HUES64 (cell line): ENCODE results near the gene DNAH8.

Source experiments
- H3K27ac ChIP-seq: 2 replicates; pipeline ENCODE4 v1.7.0; 2013; ENCODE audit warnings: low read depth, low read length, inconsistent platforms
- H3K27me3 ChIP-seq: 2 replicates; pipeline ENCODE4 v1.6.1; 2013; ENCODE audit warnings: mild to moderate bottlenecking, low read length; ENCODE audit not compliant: insufficient read depth
- H3K36me3 ChIP-seq: 2 replicates; pipeline ENCODE4 v1.6.1; 2013; ENCODE audit warnings: mild to moderate bottlenecking, low read length; ENCODE audit not compliant: insufficient read depth
- H3K4me1 ChIP-seq: 2 replicates; pipeline ENCODE4 v1.6.1; 2013; ENCODE audit warnings: mild to moderate bottlenecking, low read length, moderate library complexity; ENCODE audit not compliant: insufficient read depth
- H3K4me3 ChIP-seq: 2 replicates; pipeline ENCODE4 v1.5.1; 2013; ENCODE audit warnings: mild to moderate bottlenecking, low read length, moderate library complexity
- H3K9ac ChIP-seq: 2 replicates; pipeline ENCODE4 v1.6.1; 2013; ENCODE audit warnings: mild to moderate bottlenecking, low read depth, low read length
- H3K9me3 ChIP-seq: 2 replicates; pipeline ENCODE4 v1.6.1; 2013; ENCODE audit warnings: low read depth, low read length; ENCODE audit not compliant: insufficient read depth
- WGBS: fragments of 150-250, 120-280 bp; methylation state at CpG from one replicate; pipeline ENCODE4 v1.1.7; 2013; ENCODE audit warnings: missing lambda C conversion rate; 5-methylcytosine and 5-hydroxymethylcytosine counted together

DNAH8 gene

GRCh38 chr6:39048481-39049399 lies 333.6 kb downstream of the DNAH8 start, which contains the start of gene GLP1R:
Gene GLP1R, plus strand, starts transcription at chr6:39048781. Its CDS starts 60 bp downstream, at chr6:39048841.
- H3K4me3 ChIP-seq, result peak within 1 kb of the TSS; percentile 70

GRCh38 chr6:39049575-39050283 lies 334.6 kb downstream of the DNAH8 start:
- no peak overlapping the region for H3K9ac ChIP-seq
- H3K4me1 ChIP-seq, result peaks cover 8% of the 10 kb centered on the region; the same call in 1 of the 2 replicates
- no peaks in the 10 kb centered on the region for H3K36me3 ChIP-seq
- peak overlapping the region; percentile 70 for H3K4me3 ChIP-seq
- no peak overlapping the region for H3K27ac ChIP-seq
- peaks cover 44% of the 10 kb centered on the region for H3K27me3 ChIP-seq
- no peaks in the 10 kb centered on the region for H3K9me3 ChIP-seq
- 83% methylated on average over 9 of the region's 9 CpGs for WGBS

More at GRCh38 chr6:39048481-39049399, 333.6 kb downstream of the DNAH8 start, which contains the start of gene GLP1R:
- H3K9me3 ChIP-seq, result no peaks in the 10 kb centered on the region
- no peaks in the 10 kb centered on the region for H3K4me1 ChIP-seq
- H3K27me3 ChIP-seq, result peaks cover 44% of the 10 kb centered on the region
- 1% methylated on average over 73 of the region's 74 CpGs for WGBS
- H3K27ac ChIP-seq, result no peak within 1 kb of the TSS
- peak within 1 kb of the TSS; percentile 70 for H3K9ac ChIP-seq
- H3K36me3 ChIP-seq, result no peaks in the 10 kb centered on the region

GRCh38 chr6:39050453-39051112 lies 335.5 kb downstream of the DNAH8 start:
- Histone ChIP-seq H3K27me3 (peaks cover 44% of the 10 kb centered on the region), H3K9me3 (no peaks in the 10 kb centered on the region), H3K27ac (no peak overlapping the region), H3K36me3 (no peaks in the 10 kb centered on the region), H3K4me1 (peaks cover 10% of the 10 kb centered on the region; the same call in 1 of the 2 replicates), H3K4me3 (no peak overlapping the region), H3K9ac (no peak overlapping the region)
- WGBS, result 95% methylated on average over 4 of the region's 5 CpGs

GRCh38 chr6:39051399-39052122 lies 336.4 kb downstream of the DNAH8 start:
- Histone ChIP-seq H3K36me3 (no peaks in the 10 kb centered on the region), H3K4me1 (peaks cover 10% of the 10 kb centered on the region; the same call in 1 of the 2 replicates), H3K27ac (no peak overlapping the region), H3K4me3 (no peak overlapping the region), H3K27me3 (peaks cover 41% of the 10 kb centered on the region), H3K9ac (no peak overlapping the region), H3K9me3 (no peaks in the 10 kb centered on the region)
- WGBS, result 89% methylated on average over 4 of the region's 4 CpGs

- no peak overlapping the region for H3K9ac ChIP-seq
- no peaks in the 10 kb centered on the region for H3K36me3 ChIP-seq
- H3K4me1 ChIP-seq, result peaks cover 10% of the 10 kb centered on the region; the same call in 1 of the 2 replicates
- no peak overlapping the region for H3K27ac ChIP-seq
- no peaks in the 10 kb centered on the region for H3K9me3 ChIP-seq
- H3K27me3 ChIP-seq, result peaks cover 25% of the 10 kb centered on the region
- 91% methylated on average over 4 of the region's 4 CpGs for WGBS
- no peak overlapping the region for H3K4me3 ChIP-seq
Measured at GRCh38 chr6:39053016-39053624, 338.0 kb downstream of the DNAH8 start.

GRCh38 chr6:39053854-39054576 lies 338.9 kb downstream of the DNAH8 start:
- Histone ChIP-seq H3K27me3 (peaks cover 16% of the 10 kb centered on the region), H3K4me1 (peaks cover 10% of the 10 kb centered on the region; the same call in 1 of the 2 replicates), H3K4me3 (no peak overlapping the region), H3K9ac (no peak overlapping the region; the same call in 1 of the 2 replicates), H3K9me3 (no peaks in the 10 kb centered on the region), H3K27ac (no peak overlapping the region), H3K36me3 (no peaks in the 10 kb centered on the region)
- 74% methylated on average over 8 of the region's 9 CpGs for WGBS

- 76% methylated on average over 9 of the region's 9 CpGs for WGBS
Measured at GRCh38 chr6:39054577-39055142, 339.5 kb downstream of the DNAH8 start.

GRCh38 chr6:39055661-39056060 lies 340.6 kb downstream of the DNAH8 start:
- Histone ChIP-seq H3K27ac (no peak overlapping the region), H3K4me3 (no peak overlapping the region), H3K36me3 (no peaks in the 10 kb centered on the region), H3K9ac (no peak overlapping the region), H3K4me1 (peaks cover 10% of the 10 kb centered on the region; the same call in 1 of the 2 replicates), H3K27me3 (no peaks in the 10 kb centered on the region), H3K9me3 (no peaks in the 10 kb centered on the region)
- 88% methylated on average over 7 of the region's 7 CpGs for WGBS

More at GRCh38 chr6:39054577-39055142, 339.5 kb downstream of the DNAH8 start:
- peaks cover 10% of the 10 kb centered on the region; the same call in 1 of the 2 replicates for H3K4me1 ChIP-seq
- H3K27me3 ChIP-seq, result peaks cover 10% of the 10 kb centered on the region
- H3K4me3 ChIP-seq, result no peak overlapping the region
- no peak overlapping the region; the same call in 1 of the 2 replicates for H3K9ac ChIP-seq
- H3K27ac ChIP-seq, result no peak overlapping the region
- H3K9me3 ChIP-seq, result no peaks in the 10 kb centered on the region
- no peaks in the 10 kb centered on the region for H3K36me3 ChIP-seq

GRCh38 chr6:39056191-39056590 lies 341.1 kb downstream of the DNAH8 start:
- Histone ChIP-seq H3K4me3 (no peak overlapping the region), H3K36me3 (no peaks in the 10 kb centered on the region), H3K27me3 (no peaks in the 10 kb centered on the region), H3K27ac (no peak overlapping the region), H3K9me3 (no peaks in the 10 kb centered on the region), H3K9ac (no peak overlapping the region), H3K4me1 (peaks cover 10% of the 10 kb centered on the region; the same call in 1 of the 2 replicates)
- 98% methylated on average over 5 of the region's 5 CpGs for WGBS
